GM19397 (cell line): ENCODE results near the gene SLC25A25.
A peak's percentile ranks its signal among the peaks of the same experiment; 100 is the strongest.
"Not testable (repeated sequence)": the region's sequence is repeated elsewhere in the genome, so short reads cannot be mapped to it uniquely, and the experiment has no call there.

ENCODE experiments used
- ATAC-seq: cut with Tn5 transposase; IDR thresholded peaks from one replicate; pipeline ENCODE4 v1.9.1; 2021; ENCODE audit warnings: mild to moderate bottlenecking, moderate library complexity; ENCODE audit not compliant: unreplicated experiment

Gene SLC25A25

DNA sequence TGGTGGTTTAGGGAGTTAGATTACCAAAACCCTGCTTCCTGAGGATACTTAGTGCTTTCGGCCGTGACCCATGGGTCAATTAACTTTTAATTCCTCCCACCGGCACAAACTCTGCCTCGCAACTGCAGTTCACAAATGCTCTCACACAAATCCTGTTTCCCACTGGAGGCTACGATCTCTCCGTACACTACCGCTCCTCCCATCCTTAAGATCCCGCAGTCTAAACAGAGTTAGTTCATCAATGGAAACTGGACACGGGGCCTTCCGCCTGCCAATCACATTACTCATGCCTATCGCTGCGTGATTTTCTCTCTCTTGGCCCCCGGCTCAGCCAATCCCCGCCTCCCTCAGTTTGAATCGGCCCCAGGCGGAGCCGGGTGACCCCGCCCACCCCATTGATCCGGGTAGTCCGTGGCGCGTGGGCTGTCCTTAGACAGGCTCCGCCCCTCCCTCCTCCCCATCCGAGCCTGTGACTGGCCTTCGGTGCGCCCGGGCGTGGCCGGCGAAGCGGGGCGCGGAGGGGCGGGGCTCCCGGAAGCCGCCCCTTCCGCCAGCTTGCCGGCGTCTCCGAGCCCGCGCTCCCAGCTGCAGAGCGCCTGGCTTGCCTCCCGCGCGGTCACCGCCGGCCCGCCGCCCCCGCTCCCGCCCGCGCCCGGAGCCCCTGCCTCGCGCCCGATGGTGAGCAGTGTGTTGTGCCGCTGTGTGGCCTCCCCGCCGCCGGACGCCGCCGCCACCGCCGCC, at the start of gene SLC25A25:
SLC25A25 (plus strand) TSS at position 588 of the 741 bp plus-strand sequence; CDS start at position 676, 88 bp downstream.
- peak; percentile 72 for ATAC-seq

GRCh38 chr9:128020692-128021091, 47.3 kb upstream of the SLC25A25 start:
- ATAC-seq, result no peak

DNA sequence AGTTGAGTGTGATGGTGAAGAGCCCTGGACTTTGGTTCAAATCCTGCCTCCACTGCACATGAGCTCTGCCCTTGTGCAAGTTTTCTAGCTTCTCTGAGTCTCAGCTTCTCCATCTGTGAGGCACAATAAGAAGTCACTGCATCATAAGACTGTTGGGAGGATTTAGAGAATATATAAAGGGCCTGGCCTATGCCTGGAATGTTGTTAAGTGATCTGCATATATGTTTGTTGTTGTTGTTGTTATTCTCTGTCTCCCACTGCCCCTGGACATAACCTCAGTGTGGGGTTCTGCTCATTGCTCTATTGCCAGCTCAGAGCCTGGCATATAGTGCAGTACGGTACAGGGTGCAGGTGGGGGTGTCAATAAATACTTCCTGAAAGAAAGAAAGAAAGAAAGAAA, 46.9 kb upstream of the SLC25A25 start:
- no peak for ATAC-seq

DNA sequence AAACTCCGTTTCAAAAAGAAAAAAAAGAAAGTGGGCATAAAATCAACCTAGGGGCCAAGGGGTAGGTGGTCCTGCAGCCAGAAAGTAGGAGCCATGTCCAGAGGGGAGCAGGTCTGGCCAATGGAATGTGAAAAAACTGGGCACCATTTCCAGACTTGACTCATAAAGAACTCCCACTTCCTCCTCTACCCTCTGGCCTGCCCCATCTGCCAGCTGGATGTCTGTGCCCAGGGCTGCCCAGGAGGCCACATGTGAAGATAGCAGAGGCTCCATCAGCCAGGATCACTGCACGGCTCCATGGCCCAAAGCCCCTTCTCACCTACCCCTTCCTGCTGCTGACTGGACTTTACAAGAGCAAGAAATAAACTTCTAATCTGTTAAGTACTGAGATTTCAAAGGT, 45.1 kb upstream of the SLC25A25 start:
- no peak for ATAC-seq

- ATAC-seq, result not testable (repeated sequence)
These were observed 44.4 kb upstream of the SLC25A25 start for GRCh38 chr9:128023671-128024070.

- no peak for ATAC-seq
These were observed 43.2 kb upstream of the SLC25A25 start for GRCh38 chr9:128024761-128025308.

GRCh38 chr9:128025736-128026135, 42.3 kb upstream of the SLC25A25 start:
- no peak for ATAC-seq

- ATAC-seq, result no peak
These were observed 41.7 kb upstream of the SLC25A25 start for GRCh38 chr9:128026255-128026772.

- no peak for ATAC-seq
These were observed 41.1 kb upstream of the SLC25A25 start for GRCh38 chr9:128026773-128027541.

GRCh38 chr9:128027705-128028104, 40.3 kb upstream of the SLC25A25 start:
- no peak for ATAC-seq

DNA sequence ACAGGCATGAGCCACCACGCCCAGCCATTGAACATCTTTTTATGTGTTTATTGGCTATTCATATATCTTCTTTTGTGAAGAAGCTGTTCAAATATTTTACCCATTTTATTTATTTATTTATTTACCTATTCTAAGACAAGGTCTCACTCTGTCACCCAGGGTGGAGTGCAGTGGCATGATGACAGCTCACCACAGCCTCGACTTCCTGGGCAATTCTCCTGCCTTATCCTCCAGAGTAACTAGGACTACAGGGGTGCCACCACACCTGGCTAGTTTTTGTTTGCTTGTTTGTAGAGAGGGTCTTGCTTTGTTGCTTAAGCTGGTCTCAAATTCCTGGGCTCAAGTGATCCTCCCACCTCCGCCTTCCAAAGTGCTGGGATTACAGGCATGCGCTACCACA, 34.4 kb upstream of the SLC25A25 start:
- no peak for ATAC-seq

GRCh38 chr9:128034821-128035652, 33.0 kb upstream of the SLC25A25 start:
- ATAC-seq, result no peak

DNA sequence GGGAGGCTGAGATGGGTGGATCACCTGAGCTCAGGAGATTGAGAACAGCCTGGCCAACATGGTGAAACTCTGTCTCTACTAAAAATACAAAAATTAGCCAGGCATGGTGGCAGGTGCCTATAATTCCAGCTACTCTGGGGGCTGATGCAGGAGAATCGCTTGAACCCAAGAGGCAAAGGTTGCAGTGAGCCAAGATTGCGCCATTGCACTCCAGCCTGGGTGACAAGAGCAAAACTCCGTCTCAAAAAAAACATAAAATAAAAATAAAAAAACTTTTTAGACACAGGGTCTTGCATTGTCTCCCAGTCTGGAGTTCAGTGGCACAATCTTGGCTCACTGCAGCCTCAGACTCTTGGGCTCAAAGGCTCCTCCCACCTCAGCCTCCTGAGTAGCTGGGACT, 31.5 kb upstream of the SLC25A25 start:
- not testable (repeated sequence) for ATAC-seq

- not testable (repeated sequence) for ATAC-seq
These were observed 27.2 kb upstream of the SLC25A25 start for GRCh38 chr9:128040783-128041182.

- ATAC-seq, result no peak
These were observed 26.0 kb upstream of the SLC25A25 start for GRCh38 chr9:128042043-128042442.

DNA sequence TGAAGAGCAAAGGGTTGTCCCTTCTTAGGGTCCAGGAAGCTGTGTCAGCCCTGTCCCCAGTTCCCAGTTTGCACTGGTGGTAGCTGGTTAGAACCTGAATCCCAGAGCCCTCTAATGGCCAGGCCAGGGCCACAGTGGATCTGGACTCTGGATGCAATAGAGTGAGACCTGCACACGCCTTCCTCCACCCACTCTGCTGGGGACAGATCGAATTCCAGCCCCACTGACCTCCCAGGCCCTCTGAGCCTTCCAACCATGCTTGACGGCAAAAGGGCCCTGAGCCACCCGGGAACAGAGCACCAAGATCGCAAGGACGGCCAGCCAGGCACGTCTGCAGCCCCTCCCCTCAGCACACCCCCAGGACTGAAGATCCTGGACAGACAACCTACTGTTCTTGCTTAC, 24.6 kb upstream of the SLC25A25 start:
- ATAC-seq, result no peak

DNA sequence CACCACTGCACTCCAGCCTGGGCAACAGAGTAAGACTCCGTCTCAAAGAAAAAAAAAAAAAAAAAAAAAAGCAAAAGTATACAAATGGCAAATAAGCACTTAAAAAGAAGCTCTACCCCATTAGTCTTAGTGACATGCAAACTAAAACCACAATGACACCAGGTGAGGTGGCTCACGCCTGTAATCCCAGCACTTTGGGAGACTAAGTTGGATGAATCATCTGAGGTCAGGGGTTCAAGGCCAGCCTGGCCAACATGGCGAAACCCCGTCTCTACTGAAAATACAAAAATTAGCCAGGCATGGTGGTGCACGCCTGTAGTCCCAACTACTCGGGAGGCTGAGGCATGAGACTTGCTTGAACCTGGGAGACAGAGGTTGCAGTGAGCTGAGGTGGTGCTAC, 22.6 kb upstream of the SLC25A25 start:
- not testable (repeated sequence) for ATAC-seq

GRCh38 chr9:128045831-128046230, 22.2 kb upstream of the SLC25A25 start:
- no peak for ATAC-seq

- no peak for ATAC-seq
These were observed 20.8 kb upstream of the SLC25A25 start for GRCh38 chr9:128047231-128047630.

DNA sequence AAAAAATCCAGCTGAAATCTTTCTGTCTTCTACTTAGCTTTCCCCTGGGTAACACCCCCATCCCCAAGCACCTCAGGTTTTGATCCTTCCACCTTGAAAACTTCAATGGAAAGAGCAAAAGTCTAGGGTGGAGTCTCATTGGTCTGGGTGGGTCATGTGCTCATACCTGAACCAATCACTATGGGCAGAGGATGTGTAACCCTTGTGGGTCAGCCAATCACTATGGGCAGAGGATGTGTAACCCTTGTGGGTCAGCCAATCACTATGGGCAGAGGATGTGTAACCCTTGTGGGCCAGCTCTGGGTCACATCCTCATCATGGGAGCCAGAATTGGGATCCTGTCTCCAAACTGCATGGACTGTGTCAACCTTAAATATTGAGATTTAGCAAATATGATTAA, 19.4 kb upstream of the SLC25A25 start:
- ATAC-seq, result no peak

DNA sequence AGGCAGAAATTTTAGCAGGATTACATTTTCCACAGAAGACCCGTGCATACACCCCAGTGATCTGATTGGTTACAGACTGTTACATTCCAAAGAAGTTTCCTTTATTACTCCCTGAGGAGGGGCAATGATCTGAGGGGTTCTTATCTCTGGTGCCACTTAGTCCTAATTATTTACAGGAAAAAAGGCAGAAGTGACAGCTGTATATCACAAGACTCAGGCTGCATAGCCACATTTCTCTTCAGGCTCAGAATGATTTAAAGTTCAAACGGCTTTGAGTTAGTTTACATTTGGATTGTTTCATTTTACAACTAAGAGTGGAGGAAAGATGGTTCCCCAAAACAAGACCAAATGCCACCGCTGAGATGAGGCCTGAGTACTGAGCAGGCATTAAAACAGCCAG, 18.2 kb upstream of the SLC25A25 start:
- ATAC-seq, result no peak
